GM12874 (cell line): ENCODE measurements around the gene ACKR2.

ENCODE experiments used
- CTCF ChIP-seq: IDR thresholded peaks from 2 replicates; pipeline ENCODE4 v1.5.1; 2011; ENCODE audit warnings: low read depth, mild to moderate bottlenecking, control low read depth, low read length, moderate library complexity; ENCODE audit not compliant: insufficient read depth

The ACKR2 gene

GRCh38 chr3:42853739-42854302 lies 44.6 kb downstream of the ACKR2 start:
- TF ChIP-seq CTCF: no peak

GRCh38 chr3:42855219-42855546 lies 45.9 kb downstream of the ACKR2 start:
- no peak for TF ChIP-seq CTCF

GRCh38 chr3:42855547-42856380 lies 46.5 kb downstream of the ACKR2 start:
- TF ChIP-seq CTCF: no peak

- TF ChIP-seq CTCF: no peak
Measured at GRCh38 chr3:42856544-42856943, 47.3 kb downstream of the ACKR2 start.

GRCh38 chr3:42864321-42864950 lies 55.2 kb downstream of the ACKR2 start:
- TF ChIP-seq CTCF: no peak

- no peak for TF ChIP-seq CTCF
Measured at GRCh38 chr3:42865256-42865655, 56.0 kb downstream of the ACKR2 start.

- no peak for TF ChIP-seq CTCF
Measured at GRCh38 chr3:42867138-42867537, 57.9 kb downstream of the ACKR2 start.
